Suprapubic skin (tissue), 4 donors: Measurements from ENCODE around the gene KIAA1328. TPM values are rescaled to one million over a fixed set of nuclear protein-coding genes. Genes with fewer than 3 reads are reported as not detected.

Source experiments
- DNase-seq, 2 donors: peaks; one replicate each; pipeline ENCODE4 v3.0.0-alpha.2; 2019; ENCODE audit warnings: low spot score in 2 of 2
- H3K27ac ChIP-seq: fragments of 200-600 bp; sonication (generic); one replicate; pipeline ENCODE4 v1.5.1; 2019
- H3K27me3 ChIP-seq: fragments of 200-600 bp; sonication (generic); one replicate; pipeline ENCODE4 v1.5.1; 2019
- H3K36me3 ChIP-seq: fragments of 200-600 bp; sonication (generic); one replicate; pipeline ENCODE4 v1.5.1; 2019
- H3K4me1 ChIP-seq: fragments of 200-600 bp; sonication (generic); one replicate; pipeline ENCODE4 v1.5.1; 2019
- H3K4me3 ChIP-seq: fragments of 200-600 bp; sonication (generic); one replicate; pipeline ENCODE4 v1.5.1; 2019; ENCODE audit warnings: mild to moderate bottlenecking
- H3K9me3 ChIP-seq: fragments of 200-600 bp; sonication (generic); one replicate; pipeline ENCODE4 v1.5.1; 2019
- EP300 ChIP-seq: sonication (generic); formaldehyde crosslinking; IDR thresholded peaks from one replicate; pipeline ENCODE4 v1.6.1; 2017; ENCODE audit warnings: antibody characterized with exemption
- POLR2A ChIP-seq, 2 donors: fragments of 450-650 bp; IDR thresholded peaks; one replicate each; pipeline ENCODE4 v1.6.1; 2017; ENCODE audit warnings: antibody characterized with exemption in 2 of 2, mild to moderate bottlenecking in 2 of 2, moderate library complexity in 2 of 2
- POLR2AphosphoS5 ChIP-seq, 3 donors: sonication (generic); formaldehyde crosslinking; IDR thresholded peaks; one replicate each; pipeline ENCODE4 v1.6.1; 2017; ENCODE audit warnings: antibody characterized with exemption in 3 of 3
- WGBS: methylation state at CpG from one replicate; pipeline ENCODE4 v1.1.5; 2018; 5-methylcytosine and 5-hydroxymethylcytosine counted together
- total RNA-seq, 4 donors: library from RNA; depleted of rRNA; stranded (reverse); fragments of >200 nt; gene quantifications; one replicate each; pipeline ENCODE4 v1.1.0, GENCODE V29; 2016
- TF ChIP-seq, protein P1 (sequence below), 2 donors: fragments of 200-600 bp in 1 of 2; fragments of 450-650 bp in 1 of 2; sonication (generic) in 1 of 2; IDR thresholded peaks; one replicate each; pipeline ENCODE4 v1.5.1; 2016 to 2019; ENCODE audit warnings: antibody characterized with exemption in 2 of 2, mild to moderate bottlenecking in 1 of 2, moderate library complexity in 1 of 2

KIAA1328 gene
- total RNA-seq, 4 donors from 2014 or later: 14.5 to 55.7 (median 21.6) TPM

DNA sequence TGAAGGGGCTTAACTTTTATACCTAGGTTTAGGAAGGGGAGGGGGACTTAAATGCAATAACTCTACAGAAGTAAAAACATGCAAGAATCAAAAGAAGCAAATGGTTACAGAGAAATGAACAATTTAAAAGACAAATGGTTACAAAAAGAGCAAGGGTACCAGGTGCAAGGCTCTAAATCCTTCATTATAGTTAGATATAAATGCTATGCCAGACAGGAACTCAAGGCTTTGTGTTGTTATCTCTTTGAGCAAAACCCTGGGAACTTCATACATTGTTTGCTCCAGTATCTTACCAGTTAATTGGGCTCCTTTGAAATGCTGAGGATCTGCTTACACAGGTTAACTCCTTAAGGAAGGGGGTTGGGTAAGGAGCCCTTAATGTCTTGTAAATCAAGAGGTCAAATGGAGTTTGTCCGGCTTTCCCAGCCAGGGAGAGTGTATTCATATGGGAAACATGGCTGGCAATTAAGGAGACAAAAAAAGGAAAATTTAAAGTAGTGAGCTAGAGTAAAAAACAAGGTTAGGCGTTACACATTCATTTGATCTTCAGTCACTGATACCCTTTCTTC lies 389.2 kb downstream of the KIAA1328 start:
- Histone ChIP-seq H3K27me3 (no peaks in the 10 kb centered on the region), H3K9me3 (peaks cover 5% of the 10 kb centered on the region), H3K4me3 (no peak overlapping the region), H3K27ac (no peak overlapping the region), H3K4me1 (no peaks in the 10 kb centered on the region), H3K36me3 (peaks cover 9% of the 10 kb centered on the region)
- DNase-seq: no peak
- WGBS: 49% methylated on average over 2 of the region's 2 CpGs
- TF ChIP-seq POLR2A (IDR thresholded peaks at IDR 0.05) (no peak), POLR2AphosphoS5 (IDR thresholded peaks at IDR 0.05) (no peak), EP300 (no peak)
- TF ChIP-seq, protein P1, sequence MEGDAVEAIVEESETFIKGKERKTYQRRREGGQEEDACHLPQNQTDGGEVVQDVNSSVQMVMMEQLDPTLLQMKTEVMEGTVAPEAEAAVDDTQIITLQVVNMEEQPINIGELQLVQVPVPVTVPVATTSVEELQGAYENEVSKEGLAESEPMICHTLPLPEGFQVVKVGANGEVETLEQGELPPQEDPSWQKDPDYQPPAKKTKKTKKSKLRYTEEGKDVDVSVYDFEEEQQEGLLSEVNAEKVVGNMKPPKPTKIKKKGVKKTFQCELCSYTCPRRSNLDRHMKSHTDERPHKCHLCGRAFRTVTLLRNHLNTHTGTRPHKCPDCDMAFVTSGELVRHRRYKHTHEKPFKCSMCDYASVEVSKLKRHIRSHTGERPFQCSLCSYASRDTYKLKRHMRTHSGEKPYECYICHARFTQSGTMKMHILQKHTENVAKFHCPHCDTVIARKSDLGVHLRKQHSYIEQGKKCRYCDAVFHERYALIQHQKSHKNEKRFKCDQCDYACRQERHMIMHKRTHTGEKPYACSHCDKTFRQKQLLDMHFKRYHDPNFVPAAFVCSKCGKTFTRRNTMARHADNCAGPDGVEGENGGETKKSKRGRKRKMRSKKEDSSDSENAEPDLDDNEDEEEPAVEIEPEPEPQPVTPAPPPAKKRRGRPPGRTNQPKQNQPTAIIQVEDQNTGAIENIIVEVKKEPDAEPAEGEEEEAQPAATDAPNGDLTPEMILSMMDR (IDR thresholded peaks at IDR 0.05): no peak

DNA sequence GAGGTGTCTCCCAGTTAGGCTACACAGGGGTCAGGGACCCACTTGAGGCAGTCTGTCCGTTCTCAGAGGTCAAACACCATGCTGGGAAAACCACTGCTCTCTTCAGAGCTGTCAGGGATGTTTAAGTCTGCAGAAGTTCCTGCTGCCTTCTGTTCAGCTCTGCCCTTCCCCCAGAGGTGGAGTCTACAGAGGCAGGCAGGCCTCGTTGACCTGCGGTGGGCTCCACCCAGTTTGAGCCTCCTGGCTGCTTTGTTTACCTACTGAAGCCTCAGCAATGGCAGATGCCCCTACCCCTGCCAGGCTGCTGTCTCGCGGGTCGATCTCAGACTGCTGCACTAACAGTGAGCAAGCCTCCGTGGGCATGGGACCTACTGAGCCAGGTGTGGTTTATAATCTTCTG lies 390.3 kb downstream of the KIAA1328 start:
- no peak overlapping the region for H3K27ac ChIP-seq
- peaks cover 12% of the 10 kb centered on the region for H3K36me3 ChIP-seq
- H3K4me3 ChIP-seq: no peak overlapping the region
- no peaks in the 10 kb centered on the region for H3K4me1 ChIP-seq
- DNase-seq: no peak
- no peaks in the 10 kb centered on the region for H3K27me3 ChIP-seq
- peaks cover 5% of the 10 kb centered on the region for H3K9me3 ChIP-seq
- TF ChIP-seq EP300 (no peak), POLR2AphosphoS5 (IDR thresholded peaks at IDR 0.05) (no peak), POLR2A (IDR thresholded peaks at IDR 0.05) (no peak)
- TF ChIP-seq, protein P1 (IDR thresholded peaks at IDR 0.05): no peak
- WGBS: 80% methylated on average over 3 of the region's 7 CpGs

DNA sequence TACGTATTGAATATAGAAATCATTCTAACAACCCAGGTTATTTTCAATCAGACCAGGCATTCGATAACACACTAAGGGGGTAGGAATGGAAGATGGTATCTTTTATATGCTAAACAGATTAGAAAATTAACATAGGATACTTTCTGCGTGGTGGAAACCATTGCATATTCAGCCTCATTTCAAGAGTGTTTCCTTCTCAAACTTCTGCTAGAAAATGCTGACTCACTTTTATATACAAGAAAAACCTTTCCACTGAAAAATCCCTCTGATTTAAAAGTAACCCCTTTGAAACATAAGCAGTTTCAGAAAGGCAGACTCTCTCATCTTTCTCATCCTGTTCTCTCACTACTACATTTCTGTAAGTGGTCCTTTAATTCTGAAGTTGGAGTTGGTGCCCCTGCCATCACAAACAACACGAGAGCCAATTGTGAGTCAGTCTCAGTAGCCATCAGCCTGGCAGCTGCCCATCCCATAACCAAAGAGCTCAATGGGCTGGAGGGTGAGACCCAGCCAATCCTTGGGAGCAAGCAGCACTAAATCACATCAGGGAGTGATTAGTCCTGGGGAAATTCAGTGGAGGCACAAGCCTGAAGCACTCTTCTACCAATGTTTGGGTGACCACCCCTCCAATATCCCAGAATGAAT lies 393.5 kb downstream of the KIAA1328 start:
- H3K36me3 ChIP-seq: peaks cover 12% of the 10 kb centered on the region
- DNase-seq: no peak
- no peak for TF ChIP-seq EP300
- TF ChIP-seq POLR2AphosphoS5 (IDR thresholded peaks at IDR 0.05): no peak
- TF ChIP-seq, protein P1 (IDR thresholded peaks at IDR 0.05): no peak
- TF ChIP-seq POLR2A (IDR thresholded peaks at IDR 0.05): no peak
- H3K27ac ChIP-seq: no peak overlapping the region
- H3K4me1 ChIP-seq: no peaks in the 10 kb centered on the region
- H3K9me3 ChIP-seq: peaks cover 5% of the 10 kb centered on the region
- H3K4me3 ChIP-seq: no peak overlapping the region
- WGBS: 90% methylated on average over 4 of the region's 4 CpGs
- no peaks in the 10 kb centered on the region for H3K27me3 ChIP-seq

DNA sequence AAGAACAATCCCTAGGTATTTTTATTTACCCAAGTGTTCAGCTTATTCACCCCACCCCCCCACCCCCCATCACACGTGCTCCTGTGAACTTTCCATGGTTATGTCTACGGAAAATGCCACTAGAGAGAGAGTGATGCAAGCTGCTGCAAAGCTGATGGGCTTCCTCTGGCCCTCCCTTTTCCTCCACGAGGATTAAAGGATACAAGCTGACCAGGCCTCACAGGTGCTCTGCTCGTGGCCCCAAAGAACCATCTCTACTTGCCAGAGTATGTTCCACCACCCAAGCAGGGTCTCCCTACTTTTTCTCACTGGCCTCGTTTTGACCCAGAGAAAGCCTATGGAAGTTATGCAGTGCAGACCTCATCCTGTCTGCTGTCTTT lies 394.1 kb downstream of the KIAA1328 start:
- H3K36me3 ChIP-seq: peaks cover 12% of the 10 kb centered on the region
- no peak overlapping the region for H3K27ac ChIP-seq
- WGBS: 83% methylated on average over 5 of the region's 5 CpGs
- no peak overlapping the region for H3K4me3 ChIP-seq
- TF ChIP-seq, protein P1 (IDR thresholded peaks at IDR 0.05): no peak
- TF ChIP-seq POLR2AphosphoS5 (IDR thresholded peaks at IDR 0.05) (no peak), POLR2A (IDR thresholded peaks at IDR 0.05) (no peak), EP300 (no peak)
- peaks cover 5% of the 10 kb centered on the region for H3K9me3 ChIP-seq
- H3K4me1 ChIP-seq: no peaks in the 10 kb centered on the region
- no peaks in the 10 kb centered on the region for H3K27me3 ChIP-seq
- no peak for DNase-seq

DNA sequence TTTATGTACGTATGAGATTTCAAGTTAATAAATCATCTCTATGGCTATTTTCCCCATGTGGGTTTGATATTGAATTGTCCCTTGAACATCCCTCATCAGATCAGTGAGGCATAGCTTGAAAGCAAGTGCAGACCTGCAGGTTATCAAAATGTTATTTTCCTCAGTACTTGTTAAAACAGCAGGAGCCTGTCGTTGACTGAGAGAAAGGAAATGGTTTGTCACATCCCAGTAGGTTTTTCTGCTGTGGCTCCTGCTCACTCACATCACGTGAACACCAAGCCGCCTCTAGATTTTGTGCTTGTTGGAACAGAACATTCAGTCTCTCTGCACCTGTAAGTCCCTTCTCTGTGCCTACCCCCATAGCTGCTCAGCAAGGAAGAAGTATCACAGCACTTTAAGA lies 396.4 kb downstream of the KIAA1328 start:
- H3K27ac ChIP-seq: no peak overlapping the region
- DNase-seq: no peak
- 71% methylated on average over 4 of the region's 4 CpGs for WGBS
- no peaks in the 10 kb centered on the region for H3K4me1 ChIP-seq
- H3K4me3 ChIP-seq: no peak overlapping the region
- no peaks in the 10 kb centered on the region for H3K9me3 ChIP-seq
- H3K36me3 ChIP-seq: peaks cover 12% of the 10 kb centered on the region
- H3K27me3 ChIP-seq: no peaks in the 10 kb centered on the region
- TF ChIP-seq POLR2A (IDR thresholded peaks at IDR 0.05): no peak
- TF ChIP-seq POLR2AphosphoS5 (IDR thresholded peaks at IDR 0.05): no peak
- no peak for TF ChIP-seq EP300
- TF ChIP-seq, protein P1 (IDR thresholded peaks at IDR 0.05): no peak
